SH-SY5Y (cell line): ENCODE measurements around the gene NFASC.

Experiments used
- GATA2 ChIP-seq: IDR thresholded peaks from 2 replicates; pipeline ENCODE4 v1.6.1; 2011; ENCODE audit warnings: mild to moderate bottlenecking, low read depth, low read length
- GATA3 ChIP-seq: IDR thresholded peaks from 2 replicates; pipeline ENCODE4 v1.6.1; 2011; ENCODE audit warnings: low read depth, mild to moderate bottlenecking, low read length, moderate library complexity

- TF ChIP-seq GATA2 (no peak), GATA3 (no peak)
Measured at GRCh38 chr1:204973449-204973848, 102.8 kb downstream of the NFASC start.
